ENCODE measurements around the gene CPA5.

Gene CPA5

DNA sequence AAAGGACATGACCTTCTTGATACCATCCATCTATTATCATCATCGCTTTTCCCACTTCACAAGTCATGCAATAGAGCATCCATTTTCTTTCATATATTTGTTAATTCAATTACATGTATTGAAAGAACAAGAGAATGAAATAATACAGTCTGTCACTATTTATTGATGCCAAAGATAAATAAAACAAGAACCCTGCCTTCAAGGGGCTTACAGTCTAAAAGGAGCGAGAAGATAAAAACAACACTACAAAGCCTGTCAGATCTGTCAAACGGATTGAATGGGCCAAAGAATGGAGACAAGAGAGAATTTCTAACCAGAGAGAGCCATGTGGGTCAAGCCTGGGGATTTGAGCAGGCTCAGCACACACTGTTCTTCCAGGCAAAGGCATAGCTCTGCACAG lies 15.9 kb downstream of the CPA5 start:
- CTCF ChIA-PET: no interaction called here
- no peak for DNase-seq (ENCODE audit: extremely low spot score)

DNA sequence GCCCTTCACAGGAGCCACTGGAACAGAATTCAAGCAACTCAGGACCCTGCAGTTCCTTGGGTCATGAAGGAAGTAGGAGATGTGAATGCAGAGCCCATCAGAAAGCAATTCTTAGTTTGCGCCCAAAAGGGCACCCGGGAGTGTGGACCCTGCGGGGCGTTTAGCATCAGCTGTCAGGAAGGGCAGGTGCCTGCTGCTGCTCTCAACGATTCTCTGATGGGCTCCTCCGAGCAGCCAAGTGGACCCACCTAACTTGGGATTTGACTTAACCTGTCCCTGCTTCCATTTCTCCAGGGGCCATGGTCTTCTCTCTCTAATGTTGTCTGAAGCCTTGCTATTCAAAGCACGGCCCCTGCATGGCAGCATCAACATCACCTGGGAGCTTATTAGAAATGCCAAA lies 17.1 kb downstream of the CPA5 start:
- TF ChIP-seq NFRKB (IDR thresholded peaks at IDR 0.05) (no peak), FOXM1 (IDR thresholded peaks at IDR 0.05; ENCODE audit: borderline replicate concordance) (no peak), SP1 (IDR thresholded peaks at IDR 0.05) (no peak), L3MBTL2 (conservative IDR thresholded peaks at IDR 0.05) (no peak), BHLHE40 (IDR thresholded peaks at IDR 0.05; ENCODE audit: borderline replicate concordance) (no peak), ARNT (IDR thresholded peaks at IDR 0.05) (no peak), FOXK2 (IDR thresholded peaks at IDR 0.05) (no peak), LEF1 (IDR thresholded peaks at IDR 0.05; ENCODE audit: borderline replicate concordance) (no peak), HDGF (IDR thresholded peaks at IDR 0.05; ENCODE audit: borderline replicate concordance) (no peak), TARDBP (IDR thresholded peaks at IDR 0.05) (no peak), SUZ12 (IDR thresholded peaks at IDR 0.05) (no peak), FOXA1 (IDR thresholded peaks at IDR 0.05) (no peak), CTBP1 (IDR thresholded peaks at IDR 0.05; ENCODE audit: borderline replicate concordance) (no peak), ZNF384 (IDR thresholded peaks at IDR 0.05) (no peak)
- TF ChIP-seq, protein P1, sequence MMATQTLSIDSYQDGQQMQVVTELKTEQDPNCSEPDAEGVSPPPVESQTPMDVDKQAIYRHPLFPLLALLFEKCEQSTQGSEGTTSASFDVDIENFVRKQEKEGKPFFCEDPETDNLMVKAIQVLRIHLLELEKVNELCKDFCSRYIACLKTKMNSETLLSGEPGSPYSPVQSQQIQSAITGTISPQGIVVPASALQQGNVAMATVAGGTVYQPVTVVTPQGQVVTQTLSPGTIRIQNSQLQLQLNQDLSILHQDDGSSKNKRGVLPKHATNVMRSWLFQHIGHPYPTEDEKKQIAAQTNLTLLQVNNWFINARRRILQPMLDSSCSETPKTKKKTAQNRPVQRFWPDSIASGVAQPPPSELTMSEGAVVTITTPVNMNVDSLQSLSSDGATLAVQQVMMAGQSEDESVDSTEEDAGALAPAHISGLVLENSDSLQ (IDR thresholded peaks at IDR 0.05): no peak
- DNase-seq (ENCODE audit: extremely low spot score): no peak
- ChIA-PET POLR2A (no interaction called here), CTCF (no interaction called here)

More for the DNA sequence above, 15.9 kb downstream of the CPA5 start:
- TF ChIP-seq BHLHE40 (IDR thresholded peaks at IDR 0.05; ENCODE audit: borderline replicate concordance) (no peak), ZNF384 (IDR thresholded peaks at IDR 0.05) (no peak), NFRKB (IDR thresholded peaks at IDR 0.05) (no peak), SUZ12 (IDR thresholded peaks at IDR 0.05) (no peak)
- POLR2A ChIA-PET: no interaction called here

DNA sequence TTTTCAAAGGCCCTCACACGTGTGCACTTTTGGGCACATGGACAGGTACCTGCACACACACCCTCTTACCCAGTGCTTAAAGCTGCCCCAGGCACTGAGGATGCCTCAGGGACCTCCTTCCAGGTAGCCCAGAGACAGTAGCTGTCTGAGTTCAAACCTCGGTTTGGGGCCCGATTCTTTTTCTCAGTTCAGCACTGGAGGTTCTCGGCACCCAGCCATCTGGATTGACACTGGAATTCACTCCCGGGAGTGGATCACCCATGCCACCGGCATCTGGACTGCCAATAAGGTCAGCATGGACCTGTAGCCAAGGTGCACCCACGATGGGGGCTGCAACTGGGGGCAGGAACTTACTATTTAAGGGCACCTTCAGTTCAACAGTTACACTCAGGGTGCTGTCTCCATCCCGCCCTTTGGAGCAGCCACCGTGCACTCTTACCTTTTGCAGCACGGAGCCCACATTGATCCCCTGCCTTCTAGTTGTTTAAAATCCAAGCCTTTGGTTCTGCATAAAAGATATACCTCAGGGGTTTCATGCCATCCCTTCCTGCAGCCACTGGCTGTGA lies 17.7 kb downstream of the CPA5 start:
- ChIA-PET CTCF (no interaction called here), POLR2A (no interaction called here)
- no peak for DNase-seq (ENCODE audit: extremely low spot score)
- TF ChIP-seq FOXK2 (IDR thresholded peaks at IDR 0.05) (no peak), TARDBP (IDR thresholded peaks at IDR 0.05) (no peak), FOXM1 (IDR thresholded peaks at IDR 0.05; ENCODE audit: borderline replicate concordance) (no peak), NFRKB (IDR thresholded peaks at IDR 0.05) (no peak)

DNA sequence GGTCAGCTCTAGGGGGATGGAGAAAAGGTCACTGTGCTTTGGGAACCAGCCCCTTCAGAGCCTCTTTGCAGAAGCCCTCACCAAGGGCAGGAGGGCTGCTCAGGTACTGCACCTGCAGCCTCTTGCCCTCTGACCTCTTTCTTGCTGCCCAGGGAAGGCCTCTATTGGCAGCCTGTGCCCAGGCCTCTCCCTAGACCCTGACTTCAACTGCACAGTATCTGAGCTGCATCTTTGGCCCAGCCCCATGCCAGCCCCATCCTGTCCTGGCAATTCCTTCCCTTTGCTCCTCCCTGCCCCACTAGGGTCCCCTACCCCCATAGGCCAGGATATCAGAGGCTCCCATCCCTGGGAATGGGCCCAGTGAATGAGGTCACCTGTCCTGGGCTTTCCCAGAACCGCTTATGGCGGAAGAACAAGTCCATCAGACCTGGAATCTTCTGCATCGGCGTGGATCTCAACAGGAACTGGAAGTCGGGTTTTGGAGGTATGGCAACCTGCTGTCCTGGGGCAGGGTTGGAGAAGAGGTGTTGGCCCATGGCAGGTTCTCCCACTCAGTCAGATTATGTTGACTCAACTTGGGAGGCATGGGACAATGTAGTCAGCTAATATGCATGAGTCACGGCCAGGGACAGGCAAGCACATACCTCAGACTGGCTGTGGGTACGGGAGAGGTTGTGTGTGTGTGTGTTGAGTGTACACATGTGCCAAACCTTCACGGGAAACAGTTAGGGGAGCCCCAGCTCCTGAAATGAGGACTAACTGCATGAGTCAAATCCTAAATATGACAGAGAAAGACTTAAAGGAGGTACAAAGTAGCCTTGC lies 18.6 kb downstream of the CPA5 start:
- no peak for TF ChIP-seq FOXA1 (IDR thresholded peaks at IDR 0.05)
- TF ChIP-seq LEF1 (IDR thresholded peaks at IDR 0.05; ENCODE audit: borderline replicate concordance): no peak
- TF ChIP-seq FOXK2 (IDR thresholded peaks at IDR 0.05): no peak
- no peak for TF ChIP-seq BHLHE40 (IDR thresholded peaks at IDR 0.05; ENCODE audit: borderline replicate concordance)
- ChIA-PET POLR2A (no interaction called here), CTCF (no interaction called here)
- DNase-seq (ENCODE audit: extremely low spot score): no peak

DNA sequence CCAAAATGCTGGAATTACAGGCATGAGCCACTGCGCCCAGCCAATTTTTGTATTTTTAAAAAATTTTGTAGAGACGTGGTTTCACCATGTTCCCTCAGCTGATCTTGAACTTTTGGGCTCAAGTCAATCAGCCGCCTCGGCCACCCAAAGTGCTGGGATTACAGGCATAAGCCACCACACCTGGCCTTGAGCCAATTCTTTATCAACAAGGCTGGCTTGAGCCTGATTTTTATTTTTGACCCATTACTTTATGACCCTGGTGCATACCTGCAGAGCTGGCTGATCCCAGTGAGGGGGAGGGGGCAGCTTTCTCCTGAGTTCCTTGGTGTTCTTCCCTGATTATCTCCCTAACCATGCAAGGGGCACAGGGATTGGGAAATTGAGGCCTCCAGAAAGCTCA lies 19.8 kb downstream of the CPA5 start:
- POLR2A ChIA-PET: no interaction called here
- no peak for TF ChIP-seq L3MBTL2 (conservative IDR thresholded peaks at IDR 0.05)
- no peak for TF ChIP-seq ZNF384 (IDR thresholded peaks at IDR 0.05)
- TF ChIP-seq FOXK2 (IDR thresholded peaks at IDR 0.05): no peak
- no peak for TF ChIP-seq TARDBP (IDR thresholded peaks at IDR 0.05)
- TF ChIP-seq SP1 (IDR thresholded peaks at IDR 0.05): no peak
- no peak for TF ChIP-seq BHLHE40 (IDR thresholded peaks at IDR 0.05; ENCODE audit: borderline replicate concordance)
- no peak for TF ChIP-seq NFRKB (IDR thresholded peaks at IDR 0.05)
- TF ChIP-seq, protein P1 (IDR thresholded peaks at IDR 0.05): no peak
- TF ChIP-seq HDGF (IDR thresholded peaks at IDR 0.05; ENCODE audit: borderline replicate concordance): no peak
- no peak for TF ChIP-seq FOXA1 (IDR thresholded peaks at IDR 0.05)
- no peak for TF ChIP-seq CTBP1 (IDR thresholded peaks at IDR 0.05; ENCODE audit: borderline replicate concordance)
- no peak for TF ChIP-seq SUZ12 (IDR thresholded peaks at IDR 0.05)
- TF ChIP-seq FOXM1 (IDR thresholded peaks at IDR 0.05; ENCODE audit: borderline replicate concordance): no peak
- TF ChIP-seq ELF4 (IDR thresholded peaks at IDR 0.05): no peak
- no peak for TF ChIP-seq ARNT (IDR thresholded peaks at IDR 0.05)
- TF ChIP-seq LEF1 (IDR thresholded peaks at IDR 0.05; ENCODE audit: borderline replicate concordance): no peak
- CTCF ChIA-PET: no interaction called here
- no peak for DNase-seq (ENCODE audit: extremely low spot score)

DNA sequence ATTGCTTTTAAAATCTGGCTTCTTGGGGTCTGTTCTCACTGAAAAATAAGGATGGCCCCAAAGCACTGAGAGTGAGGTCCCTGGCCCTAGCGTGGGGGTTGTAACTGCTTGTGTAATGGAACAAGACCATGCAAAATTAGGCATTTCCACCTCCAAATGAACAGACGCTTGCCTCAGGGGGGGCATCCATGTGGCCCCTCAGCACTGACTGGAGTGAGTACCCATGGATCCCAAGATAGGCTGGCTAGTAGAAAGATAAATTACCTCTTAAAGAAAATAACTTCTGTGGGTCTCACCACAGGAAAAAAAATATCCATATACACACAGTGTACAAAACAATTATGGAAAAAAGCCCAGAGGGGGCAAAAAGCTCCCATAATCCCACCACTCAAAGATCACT lies 20.5 kb downstream of the CPA5 start:
- POLR2A ChIA-PET: no interaction called here
- DNase-seq (ENCODE audit: extremely low spot score): no peak
- TF ChIP-seq SP1 (IDR thresholded peaks at IDR 0.05) (no peak), ARNT (IDR thresholded peaks at IDR 0.05) (no peak), ELF4 (IDR thresholded peaks at IDR 0.05) (no peak), NFRKB (IDR thresholded peaks at IDR 0.05) (no peak), LEF1 (IDR thresholded peaks at IDR 0.05; ENCODE audit: borderline replicate concordance) (no peak), HDGF (IDR thresholded peaks at IDR 0.05; ENCODE audit: borderline replicate concordance) (no peak), FOXA1 (IDR thresholded peaks at IDR 0.05) (no peak), L3MBTL2 (conservative IDR thresholded peaks at IDR 0.05) (no peak)
- TF ChIP-seq, protein P1 (IDR thresholded peaks at IDR 0.05): no peak
- CTCF ChIA-PET: no interaction called here

All from HEK293T (cell line).